SKM-1 (cell line): ENCODE results near the gene ALG12.

Experiments
- DNase-seq: peaks from one replicate; lab custom pipeline; 2025; ENCODE audit not compliant: unreplicated experiment; lab: John Stamatoyannopoulos, UW

ALG12 gene

DNA sequence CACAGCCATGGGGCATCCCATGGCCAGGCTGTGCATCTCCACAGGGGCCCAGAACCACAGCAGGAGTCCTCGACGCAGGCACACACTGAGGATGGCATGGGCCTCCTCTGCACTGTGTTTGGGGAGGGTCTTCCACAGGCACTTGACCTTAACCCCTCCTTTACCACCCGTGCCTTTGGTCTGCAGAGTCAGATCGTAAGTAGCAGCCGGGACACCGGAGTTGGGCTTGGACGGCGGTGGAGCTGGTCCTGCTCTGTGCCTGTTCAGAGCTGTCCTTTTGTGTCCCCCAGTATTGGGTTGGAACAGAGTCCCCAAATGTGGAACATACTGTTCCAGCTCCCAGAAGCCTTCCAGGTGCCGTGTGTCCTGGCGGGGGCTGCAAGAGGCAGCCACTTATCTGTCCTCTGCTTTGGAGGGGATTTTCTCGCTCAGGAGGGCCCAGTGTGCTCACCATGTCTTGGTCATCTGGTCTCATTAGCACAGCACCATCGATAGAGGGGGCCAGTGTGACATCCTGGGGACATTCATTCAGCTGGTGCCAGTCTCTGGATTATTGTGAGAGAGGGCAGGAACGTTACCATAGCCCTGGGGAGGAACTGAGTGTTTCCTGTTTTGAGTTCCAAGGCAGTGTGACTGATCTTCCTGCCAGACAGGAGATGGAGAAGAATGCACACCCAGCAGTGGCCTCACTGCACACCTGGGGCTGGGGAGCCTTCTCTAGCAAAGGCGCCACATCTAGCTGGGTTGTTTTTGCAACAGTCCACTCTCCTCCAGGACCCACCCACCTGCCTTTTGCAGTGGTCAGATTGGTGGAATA is 12.6 kb upstream of the ALG12 start:
- DNase-seq = peak; percentile 81

DNA sequence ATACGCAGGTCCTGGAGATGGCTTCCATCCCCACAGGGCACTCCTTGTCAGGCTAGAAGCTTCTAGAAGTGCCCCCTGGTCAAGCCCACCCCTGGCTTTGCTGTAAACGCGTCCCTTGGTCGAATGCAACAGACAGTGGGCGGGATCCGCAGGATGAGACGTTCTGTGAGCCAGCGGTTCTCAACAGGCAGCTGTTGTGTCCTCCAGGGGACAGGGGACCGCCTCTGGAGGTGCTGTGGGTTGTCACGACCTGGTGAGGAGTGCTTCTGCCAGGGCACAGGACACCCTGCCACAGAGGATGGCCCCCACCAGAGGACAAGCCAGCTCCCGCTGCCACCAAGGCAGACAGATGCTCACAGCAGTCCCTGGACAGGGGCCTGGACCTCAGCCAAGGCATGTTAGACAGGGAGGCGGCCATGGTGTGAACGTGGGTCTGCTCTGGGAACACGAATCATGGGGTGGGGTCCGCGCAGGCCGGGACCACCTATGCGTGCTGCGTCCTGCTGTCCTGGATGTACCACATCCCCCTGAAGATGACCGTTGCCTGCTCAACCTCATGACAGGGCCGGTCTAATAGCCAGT is 11.8 kb upstream of the ALG12 start:
- DNase-seq = no peak

GRCh38 chr22:49929211-49929979 is 11.2 kb upstream of the ALG12 start:
- DNase-seq = peak; percentile 8

- DNase-seq = no peak
Observed at GRCh38 chr22:49928555-49929210, 10.4 kb upstream of the ALG12 start.

GRCh38 chr22:49928185-49928495 is 9.9 kb upstream of the ALG12 start:
- no peak for DNase-seq

DNA sequence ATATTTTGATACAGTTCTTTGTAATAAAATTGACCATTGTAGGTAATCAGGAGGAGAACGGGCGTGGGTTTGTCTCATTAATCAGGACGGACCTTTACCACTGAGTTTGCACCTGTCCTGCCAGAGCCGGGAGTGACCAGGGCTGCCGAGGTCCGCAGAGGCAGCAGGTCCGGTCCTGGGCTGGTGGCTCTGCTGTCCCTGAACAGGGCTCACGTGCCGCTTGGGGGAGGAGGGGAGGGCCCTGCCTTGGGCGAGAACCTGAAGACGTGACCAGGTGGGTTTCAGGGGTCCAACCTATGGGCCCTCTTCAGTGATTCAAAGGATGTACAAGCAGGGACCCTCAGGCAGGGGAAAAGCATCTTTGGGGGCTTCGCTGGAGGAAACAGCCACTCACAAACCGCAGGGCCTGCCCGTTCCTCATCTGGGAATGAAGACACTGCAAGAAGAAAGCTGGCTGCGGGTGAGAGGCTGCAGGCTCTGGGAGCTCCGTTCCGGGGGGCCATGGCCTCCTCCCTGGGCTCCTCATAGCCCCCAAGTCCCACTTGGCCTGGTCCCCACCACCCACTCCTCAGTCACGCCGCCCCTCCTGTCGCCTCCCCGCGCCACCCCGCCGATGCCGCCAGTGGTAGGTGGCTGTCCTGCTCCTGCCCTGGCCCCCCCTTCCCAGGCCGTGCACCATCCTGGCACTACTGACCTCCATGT is 9.4 kb upstream of the ALG12 start:
- no peak for DNase-seq

DNA sequence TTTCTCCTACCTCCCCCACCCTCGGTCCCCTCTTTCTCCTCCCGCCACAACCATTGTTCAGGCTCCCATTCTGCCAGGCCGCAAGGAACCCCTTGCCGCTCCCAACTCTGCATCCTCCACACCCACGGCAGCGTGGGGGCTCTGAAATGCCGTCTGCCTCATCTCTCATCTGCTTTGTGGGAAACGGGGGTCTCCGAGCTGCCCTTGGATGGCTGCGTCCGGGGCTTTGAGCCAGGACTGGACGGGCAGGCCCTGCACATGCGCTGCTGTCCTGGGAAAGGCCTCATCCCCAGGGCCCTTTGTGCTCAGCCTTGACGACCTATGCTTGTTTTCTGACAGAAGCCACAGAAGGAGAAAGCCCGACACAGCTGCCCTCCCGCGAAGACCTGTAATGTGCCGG is 8.7 kb upstream of the ALG12 start:
- DNase-seq = no peak

GRCh38 chr22:49925525-49926128 is 7.4 kb upstream of the ALG12 start:
- DNase-seq = no peak

DNA sequence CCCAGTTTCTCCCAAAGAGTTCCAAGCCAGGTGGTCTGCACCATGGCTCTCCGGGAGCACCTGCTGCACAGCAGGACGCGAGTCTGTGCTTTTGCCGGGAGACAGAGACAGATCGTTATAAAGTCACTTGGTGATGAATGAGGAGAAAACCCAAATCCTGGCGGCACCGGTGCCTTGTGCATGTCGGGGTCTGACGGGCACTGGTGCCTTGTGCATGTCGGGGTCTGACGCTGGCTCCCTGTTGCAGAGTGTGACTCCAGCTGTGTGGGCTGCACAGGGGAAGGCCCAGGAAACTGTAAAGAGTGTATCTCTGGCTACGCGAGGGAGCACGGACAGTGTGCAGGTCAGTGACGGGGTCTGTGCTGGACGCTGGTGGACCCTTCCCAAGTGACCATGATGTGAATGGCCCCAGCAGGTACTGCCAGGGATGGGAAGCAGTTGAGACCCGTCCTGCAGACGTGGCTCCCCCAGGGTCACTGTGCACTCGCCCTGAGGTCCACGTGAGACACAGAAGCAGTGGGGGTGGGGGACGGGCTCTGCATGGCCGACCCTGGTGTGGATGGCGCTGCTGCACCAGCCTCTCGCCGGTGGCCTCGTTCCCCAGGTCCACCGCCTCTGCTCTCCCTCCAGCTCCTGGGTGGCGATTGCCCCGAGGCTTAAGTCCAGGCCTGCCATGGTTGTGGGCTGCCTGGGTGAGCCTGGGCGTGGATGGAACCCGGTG is 6.0 kb upstream of the ALG12 start:
- DNase-seq = no peak

DNA sequence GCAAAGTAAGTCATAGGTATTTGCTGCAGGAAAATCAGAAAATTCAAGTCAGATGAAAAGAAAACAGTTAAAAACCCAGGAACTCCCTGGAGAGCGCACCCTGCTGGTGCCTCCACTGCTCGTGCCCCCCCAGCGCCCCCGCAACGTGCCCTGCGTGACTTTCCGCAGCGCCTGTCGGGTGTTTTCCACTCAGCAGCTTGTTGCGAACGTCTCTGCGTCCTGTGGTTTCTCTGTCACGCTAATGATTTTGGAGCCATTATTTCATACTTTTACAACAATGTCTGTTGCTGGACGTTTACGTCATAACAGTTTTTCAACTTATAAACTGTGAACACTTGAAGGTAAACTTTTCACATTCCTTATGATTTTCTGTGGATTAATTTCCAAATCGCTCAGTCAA is 5.2 kb upstream of the ALG12 start:
- no peak for DNase-seq

DNA sequence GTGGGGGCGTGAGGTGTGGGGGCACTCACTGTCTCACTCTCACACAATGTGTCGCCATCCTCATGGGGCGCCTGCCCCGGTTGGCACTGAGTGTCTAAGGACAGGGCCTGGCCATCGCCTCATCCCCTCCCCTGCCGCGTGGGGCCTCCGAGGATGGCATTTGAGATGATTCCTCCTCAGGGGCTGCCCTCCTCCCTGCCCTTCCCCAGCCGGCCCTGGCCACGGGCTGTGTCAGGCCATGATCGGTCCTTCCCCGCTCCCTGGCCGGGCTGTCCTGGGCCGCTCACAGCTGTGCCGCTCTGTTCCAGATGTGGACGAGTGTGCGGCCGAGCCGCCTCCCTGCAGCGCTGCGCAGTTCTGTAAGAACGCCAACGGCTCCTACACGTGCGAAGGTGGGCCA is 4.7 kb upstream of the ALG12 start:
- no peak for DNase-seq

- DNase-seq = no peak
Observed at GRCh38 chr22:49922484-49922883, 4.2 kb upstream of the ALG12 start.

DNA sequence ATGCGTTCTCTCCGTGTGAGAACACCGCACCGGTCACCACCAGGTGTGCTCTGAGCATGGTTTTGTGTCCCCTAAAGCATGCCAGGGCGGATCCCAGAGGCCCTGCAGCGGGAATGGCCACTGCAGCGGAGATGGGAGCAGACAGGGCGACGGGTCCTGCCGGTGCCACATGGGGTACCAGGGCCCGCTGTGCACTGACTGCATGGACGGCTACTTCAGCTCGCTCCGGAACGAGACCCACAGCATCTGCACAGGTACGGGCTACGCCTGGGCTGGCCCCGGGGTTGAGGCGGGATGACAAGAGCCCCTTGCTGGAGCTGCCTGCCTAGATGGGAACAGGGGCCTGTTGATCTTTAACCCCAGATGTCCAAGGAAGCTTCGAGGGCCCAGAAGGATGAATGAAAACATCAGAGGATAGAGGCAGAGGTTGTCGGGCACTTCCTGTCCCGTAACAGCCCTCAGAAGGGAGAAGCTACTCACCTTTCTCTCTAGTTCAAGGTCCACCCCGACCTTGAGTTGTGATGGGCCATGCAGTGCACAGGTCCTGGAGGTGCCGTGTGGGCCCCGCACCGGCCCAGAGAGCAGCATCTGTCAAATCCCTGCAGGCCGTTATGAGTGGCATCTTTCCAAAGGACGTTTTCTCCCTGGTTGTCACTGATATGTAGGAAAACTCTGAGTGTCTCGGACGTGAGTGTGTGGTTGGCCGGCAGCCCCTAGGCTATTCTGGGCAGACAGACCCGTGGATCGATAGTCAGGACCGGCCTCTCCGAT is 3.5 kb upstream of the ALG12 start:
- DNase-seq = no peak

GRCh38 chr22:49920859-49921258 is 2.6 kb upstream of the ALG12 start:
- DNase-seq = no peak

DNA sequence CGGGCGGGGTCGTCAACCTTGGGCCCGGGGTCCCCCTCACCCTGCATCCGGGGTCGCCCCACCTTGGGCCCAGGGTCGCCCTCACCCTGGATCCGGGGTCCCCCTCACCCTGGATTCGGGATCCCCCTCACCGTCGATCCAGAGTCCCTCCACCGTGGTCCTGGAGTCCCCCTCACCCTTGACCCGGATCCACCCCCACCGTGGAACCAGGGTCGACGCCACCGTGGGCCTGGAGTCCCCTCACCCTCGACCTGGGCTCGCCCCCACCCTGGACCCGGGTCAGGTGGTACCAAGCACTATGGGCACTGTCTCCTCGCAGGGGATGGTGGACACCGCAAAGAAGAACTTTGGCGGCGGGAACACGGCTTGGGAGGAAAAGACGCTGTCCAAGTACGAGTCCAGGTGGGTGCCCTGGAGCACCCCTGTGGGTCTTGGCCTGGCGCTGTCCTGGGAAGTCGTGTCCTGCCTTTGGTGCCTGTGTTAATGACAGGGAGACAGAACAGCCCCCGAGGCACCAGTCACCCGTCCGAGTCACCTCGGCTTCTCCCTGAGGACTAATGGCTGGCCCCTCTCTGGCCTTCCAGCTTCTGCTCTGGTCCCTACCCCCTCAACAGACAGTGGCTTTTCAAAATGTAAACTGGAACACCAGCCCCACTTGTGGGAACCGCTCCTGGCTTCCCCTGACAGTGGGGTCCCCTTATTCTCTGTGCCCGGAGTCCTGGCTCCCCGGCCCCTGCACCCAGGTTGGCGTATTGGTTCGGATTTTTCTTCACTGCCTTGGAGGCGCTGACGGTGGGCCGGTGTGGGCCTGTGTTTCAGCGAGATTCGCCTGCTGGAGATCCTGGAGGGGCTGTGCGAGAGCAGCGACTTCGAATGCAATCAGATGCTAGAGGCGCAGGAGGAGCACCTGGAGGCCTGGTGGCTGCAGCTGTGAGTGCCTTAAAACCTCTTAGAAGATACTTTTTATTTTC is 958 bp upstream of the ALG12 start:
- no peak for DNase-seq

DNA sequence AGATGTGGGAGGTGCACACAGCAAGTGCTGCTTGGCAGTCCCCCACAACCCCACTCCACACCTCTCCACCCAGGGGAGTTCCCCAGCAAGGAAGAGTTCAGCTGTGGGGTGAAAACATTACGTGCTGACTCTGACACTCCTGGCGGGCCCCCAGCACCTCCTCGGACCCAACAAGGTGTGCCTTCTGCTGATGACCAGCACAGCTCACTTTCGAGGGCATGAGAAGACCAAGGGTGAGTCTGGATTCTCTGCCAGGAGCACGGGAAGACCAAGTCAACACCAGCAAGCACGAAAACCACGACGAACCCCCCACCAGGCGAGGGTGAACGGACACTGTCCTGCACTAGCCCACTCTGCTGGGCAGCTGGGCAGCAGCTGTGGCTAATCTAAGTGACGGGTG is 1.4 kb downstream of the ALG12 start:
- no peak for DNase-seq

- no peak for DNase-seq
Observed at GRCh38 chr22:49915610-49916009, 2.6 kb downstream of the ALG12 start.

GRCh38 chr22:49914256-49914655 is 4.0 kb downstream of the ALG12 start:
- no peak for DNase-seq
